Prostate gland (tissue), 2 donors: Measurements from ENCODE around the gene CTIF. TPM values are rescaled to one million over a fixed set of nuclear protein-coding genes. Genes with fewer than 3 reads are reported as not detected.

ENCODE experiments used
- DNase-seq: peaks from one replicate; pipeline ENCODE4 v3.0.0-alpha.2; 2019; ENCODE audit warnings: low spot score
- H3K27ac ChIP-seq, 2 donors: fragments of 200-600 bp; sonication (generic); 2 replicates each; pipeline ENCODE4 v1.5.1; 2017 to 2019
- H3K27me3 ChIP-seq: fragments of 200-600 bp; sonication (generic); replicated peaks from 2 replicates; pipeline ENCODE4 v1.5.1; 2019; ENCODE audit not compliant: insufficient read depth
- H3K36me3 ChIP-seq, 2 donors: fragments of 200-600 bp; sonication (generic); 1 replicate in 1 of 2; 2 replicates in 1 of 2; pipeline versions ENCODE4 v1.5.1 to v1.8.1; 2017 to 2019
- H3K4me1 ChIP-seq: fragments of 200-600 bp; sonication (generic); replicated peaks from 2 replicates; pipeline ENCODE4 v1.5.1; 2019
- H3K4me3 ChIP-seq, 2 donors: fragments of 200-600 bp; sonication (generic); 2 replicates each; pipeline ENCODE4 v1.5.1; 2017 to 2019
- H3K9me3 ChIP-seq: fragments of 200-600 bp; sonication (generic); 2 replicates; pipeline ENCODE4 v1.5.1; 2017
- POLR2A ChIP-seq: fragments of 450-650 bp; IDR thresholded peaks from one replicate; pipeline ENCODE4 v1.6.1; 2016; ENCODE audit warnings: antibody characterized with exemption, mild to moderate bottlenecking
- POLR2AphosphoS5 ChIP-seq: sonication (generic); formaldehyde crosslinking; IDR thresholded peaks from one replicate; pipeline ENCODE4 v1.6.1; 2017; ENCODE audit warnings: antibody characterized with exemption
- WGBS: methylation state at CpG from one replicate; pipeline ENCODE4 v1.1.5; 2018; 5-methylcytosine and 5-hydroxymethylcytosine counted together
- intact Hi-C: fragments of 100-400 bp; cut with DNase I; formaldehyde crosslinking; loops from one replicate; pipeline ENCODE4 v1.14.2; 2022
- total RNA-seq, 2 donors: library from RNA; depleted of rRNA; stranded (reverse); fragments of >200 nt; gene quantifications; one replicate each; pipeline ENCODE4 v1.1.0, GENCODE V29; 2016
- TF ChIP-seq, protein P1 (sequence below), 4 experiments: fragments of 200-600 bp in 2 of 4; fragments of 450-650 bp in 2 of 4; sonication (generic) in 2 of 4; IDR thresholded peaks; 1 replicate in 3 of 4; 2 replicates in 1 of 4; pipeline ENCODE4 v1.5.1; 2016 to 2019; ENCODE audit warnings: antibody characterized with exemption in 4 of 4, mild to moderate bottlenecking in 2 of 4, moderate library complexity in 2 of 4

Gene CTIF
- total RNA-seq, 2 donors from 2014 or later = 8.1 to 57.9 TPM

DNA sequence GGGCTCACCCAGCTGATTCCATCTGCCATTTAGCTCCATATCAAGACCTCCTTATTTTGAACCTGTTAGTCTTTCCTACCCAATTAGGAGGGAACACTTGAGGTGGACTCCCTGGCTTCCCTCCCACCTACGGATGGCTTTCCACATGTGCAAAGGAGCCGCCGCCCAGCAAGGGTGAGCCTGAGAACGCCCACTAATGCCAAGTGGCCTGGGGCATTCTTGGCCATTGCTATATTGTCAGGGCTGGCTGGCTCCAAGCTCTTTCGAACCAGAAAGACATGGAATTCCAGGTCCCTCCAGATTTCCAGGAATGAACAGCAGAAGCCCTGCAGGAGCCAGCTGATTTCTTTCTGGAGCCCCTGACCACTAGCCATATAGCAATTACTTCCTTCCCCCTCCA, 215.7 kb downstream of the CTIF start:
- Histone ChIP-seq H3K27me3 (no peaks in the 10 kb centered on the region), H3K36me3 (no peaks in the 10 kb centered on the region), H3K27ac (no peak overlapping the region), H3K9me3 (no peaks in the 10 kb centered on the region), H3K4me3 (no peak overlapping the region), H3K4me1 (no peaks in the 10 kb centered on the region)
- intact Hi-C loops = no loop called here
- no peak for DNase-seq
- TF ChIP-seq POLR2AphosphoS5 (no peak), POLR2A (no peak)
- TF ChIP-seq, protein P1, sequence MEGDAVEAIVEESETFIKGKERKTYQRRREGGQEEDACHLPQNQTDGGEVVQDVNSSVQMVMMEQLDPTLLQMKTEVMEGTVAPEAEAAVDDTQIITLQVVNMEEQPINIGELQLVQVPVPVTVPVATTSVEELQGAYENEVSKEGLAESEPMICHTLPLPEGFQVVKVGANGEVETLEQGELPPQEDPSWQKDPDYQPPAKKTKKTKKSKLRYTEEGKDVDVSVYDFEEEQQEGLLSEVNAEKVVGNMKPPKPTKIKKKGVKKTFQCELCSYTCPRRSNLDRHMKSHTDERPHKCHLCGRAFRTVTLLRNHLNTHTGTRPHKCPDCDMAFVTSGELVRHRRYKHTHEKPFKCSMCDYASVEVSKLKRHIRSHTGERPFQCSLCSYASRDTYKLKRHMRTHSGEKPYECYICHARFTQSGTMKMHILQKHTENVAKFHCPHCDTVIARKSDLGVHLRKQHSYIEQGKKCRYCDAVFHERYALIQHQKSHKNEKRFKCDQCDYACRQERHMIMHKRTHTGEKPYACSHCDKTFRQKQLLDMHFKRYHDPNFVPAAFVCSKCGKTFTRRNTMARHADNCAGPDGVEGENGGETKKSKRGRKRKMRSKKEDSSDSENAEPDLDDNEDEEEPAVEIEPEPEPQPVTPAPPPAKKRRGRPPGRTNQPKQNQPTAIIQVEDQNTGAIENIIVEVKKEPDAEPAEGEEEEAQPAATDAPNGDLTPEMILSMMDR (IDR thresholded peaks at IDR 0.05) = no peak
- 90% methylated on average over 5 of the region's 5 CpGs for WGBS

DNA sequence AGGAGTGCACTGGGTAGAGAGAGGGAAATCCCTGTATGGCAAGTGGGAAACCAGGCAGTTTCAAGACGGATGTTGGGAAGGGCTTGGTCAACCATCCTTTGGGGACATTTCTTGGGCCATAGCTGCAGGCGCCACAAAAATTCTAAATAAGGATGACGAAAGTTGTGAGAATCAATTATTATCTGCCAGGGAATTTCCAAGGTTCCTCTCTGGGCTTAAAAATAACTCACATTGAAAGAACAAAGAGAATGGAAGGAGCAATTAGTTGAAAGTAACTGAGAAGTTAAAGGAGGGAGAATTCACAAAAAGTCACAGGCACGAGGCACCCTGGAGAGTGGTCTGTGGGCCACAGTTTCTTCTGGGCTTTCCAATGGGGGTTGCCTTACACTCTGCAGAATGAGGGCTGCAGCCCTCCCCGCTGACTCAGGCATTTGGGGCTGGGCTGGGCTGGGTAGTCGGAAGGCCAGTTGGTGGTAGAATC, 216.2 kb downstream of the CTIF start:
- Histone ChIP-seq H3K27ac (no peak overlapping the region), H3K27me3 (no peaks in the 10 kb centered on the region), H3K36me3 (no peaks in the 10 kb centered on the region), H3K4me3 (no peak overlapping the region), H3K9me3 (no peaks in the 10 kb centered on the region), H3K4me1 (no peaks in the 10 kb centered on the region)
- intact Hi-C loops = no loop called here
- WGBS = 74% methylated on average over 6 of the region's 6 CpGs
- no peak for DNase-seq
- TF ChIP-seq POLR2AphosphoS5 (no peak), POLR2A (no peak)
- TF ChIP-seq, protein P1 (IDR thresholded peaks at IDR 0.05) = no peak

DNA sequence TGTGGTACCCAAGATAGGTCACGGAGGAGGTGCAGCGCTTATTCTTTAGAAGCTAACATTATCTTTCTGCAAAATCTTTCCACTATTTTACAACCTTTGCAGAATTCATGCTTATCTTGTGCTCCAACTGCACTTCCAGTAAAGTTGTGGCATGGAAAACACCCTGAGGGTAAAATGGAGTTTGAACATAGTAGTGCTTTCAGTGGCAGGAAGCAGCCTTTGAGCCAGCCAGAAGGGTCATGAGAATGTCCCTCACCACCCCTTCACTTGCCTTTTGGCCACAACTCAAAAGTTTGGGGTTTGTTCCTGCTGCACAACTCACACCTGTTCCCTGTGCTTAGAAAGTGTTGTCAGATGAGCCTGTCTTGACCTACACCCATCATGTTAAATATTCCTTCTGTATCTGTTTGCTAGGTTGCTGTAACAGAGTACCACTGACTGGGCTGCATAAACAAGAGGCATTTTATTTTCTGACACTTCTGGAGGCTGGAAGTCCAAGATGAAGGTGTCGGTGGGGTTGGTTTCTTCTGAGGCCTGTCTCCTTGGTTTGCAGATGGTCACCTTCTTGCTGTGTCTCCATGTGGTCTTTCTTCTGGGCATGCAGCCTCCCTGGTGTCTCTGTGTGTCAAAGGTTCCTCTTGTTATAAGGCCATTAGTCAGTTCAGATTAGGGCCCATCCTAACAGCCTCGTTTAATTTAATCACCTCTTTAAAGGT, 217.8 kb downstream of the CTIF start:
- Histone ChIP-seq H3K36me3 (no peaks in the 10 kb centered on the region), H3K4me1 (no peaks in the 10 kb centered on the region), H3K9me3 (no peaks in the 10 kb centered on the region), H3K4me3 (no peak overlapping the region), H3K27ac (no peak overlapping the region), H3K27me3 (no peaks in the 10 kb centered on the region)
- intact Hi-C loops = no loop called here
- 76% methylated on average over 4 of the region's 4 CpGs for WGBS
- DNase-seq = no peak
- no peak for TF ChIP-seq POLR2AphosphoS5
- TF ChIP-seq, protein P1 (IDR thresholded peaks at IDR 0.05) = no peak
- TF ChIP-seq POLR2A = no peak

DNA sequence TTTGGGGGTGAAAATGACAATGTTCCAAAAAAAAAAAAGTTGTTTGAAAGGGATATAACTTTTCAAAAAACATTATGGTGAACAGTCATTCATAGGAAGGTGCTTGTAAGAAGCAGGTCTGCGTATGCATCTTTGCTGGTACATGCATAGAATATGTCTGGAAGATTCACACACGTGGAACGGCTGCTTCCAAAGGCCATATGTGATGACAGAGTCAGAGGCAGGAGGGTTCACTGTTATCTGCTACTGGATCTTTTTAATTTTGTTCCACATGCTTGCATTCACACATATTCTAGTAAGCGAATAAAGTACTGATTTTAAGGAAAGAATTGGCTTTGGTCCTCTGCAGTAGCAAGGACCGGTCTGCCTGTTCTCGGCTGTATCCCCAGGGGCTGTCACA, 218.5 kb downstream of the CTIF start:
- intact Hi-C loops = no loop called here
- Histone ChIP-seq H3K27me3 (no peaks in the 10 kb centered on the region), H3K27ac (no peak overlapping the region), H3K36me3 (no peaks in the 10 kb centered on the region), H3K4me3 (no peak overlapping the region), H3K9me3 (no peaks in the 10 kb centered on the region), H3K4me1 (no peaks in the 10 kb centered on the region)
- TF ChIP-seq, protein P1 (IDR thresholded peaks at IDR 0.05) = no peak
- TF ChIP-seq POLR2A (no peak), POLR2AphosphoS5 (no peak)
- 88% methylated on average over 6 of the region's 6 CpGs for WGBS
- no peak for DNase-seq

DNA sequence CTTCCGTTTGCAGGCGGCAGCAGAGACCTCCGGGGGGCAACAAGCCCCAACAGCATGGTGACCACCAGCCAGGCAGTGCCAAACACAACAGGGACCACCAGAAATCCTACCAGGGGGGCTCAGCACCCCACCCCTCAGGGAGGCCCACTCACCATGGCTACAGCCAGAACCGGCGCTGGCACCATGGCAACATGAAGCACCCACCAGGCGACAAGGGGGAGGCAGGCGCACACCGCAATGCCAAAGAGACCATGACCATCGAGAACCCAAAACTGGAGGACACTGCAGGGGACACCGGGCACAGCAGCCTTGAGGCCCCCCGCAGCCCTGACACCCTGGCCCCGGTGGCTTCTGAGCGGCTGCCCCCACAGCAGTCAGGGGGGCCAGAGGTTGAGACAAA, 219.1 kb downstream of the CTIF start:
- intact Hi-C loops = no loop called here
- no peaks in the 10 kb centered on the region for H3K36me3 ChIP-seq
- TF ChIP-seq POLR2AphosphoS5 = no peak
- TF ChIP-seq, protein P1 (IDR thresholded peaks at IDR 0.05) = no peak
- TF ChIP-seq POLR2A = no peak
- DNase-seq = no peak
- no peaks in the 10 kb centered on the region for H3K27me3 ChIP-seq
- no peak overlapping the region for H3K4me3 ChIP-seq
- no peaks in the 10 kb centered on the region for H3K9me3 ChIP-seq
- no peak overlapping the region for H3K27ac ChIP-seq
- 89% methylated on average over 13 of the region's 13 CpGs for WGBS
- H3K4me1 ChIP-seq = no peaks in the 10 kb centered on the region
